Esophagus squamous epithelium (tissue), 5 donors: ENCODE results near the gene PROX2. TPM values are rescaled to one million over a fixed set of nuclear protein-coding genes. Genes with fewer than 3 reads are reported as not detected.

Experiments used
- DNase-seq: peaks from one replicate; lab custom pipeline; 2025; lab: John Stamatoyannopoulos, UW
- H3K27ac ChIP-seq, 4 donors: fragments of 200-600 bp; sonication (generic); one replicate each; pipeline ENCODE4 v1.5.1; 2016 to 2019; ENCODE audit warnings: mild to moderate bottlenecking in 1 of 4
- H3K27me3 ChIP-seq, 4 donors: fragments of 200-600 bp; sonication (generic); 1 replicate in 3 of 4; 2 replicates in 1 of 4; pipeline versions ENCODE4 v1.5.1 to v1.6.0; 2017 to 2021; ENCODE audit warnings: antibody characterized with exemption in 1 of 4
- H3K36me3 ChIP-seq, 3 donors: fragments of 200-600 bp; sonication (generic); one replicate each; pipeline ENCODE4 v1.5.1; 2016 to 2019
- H3K4me1 ChIP-seq, 3 donors: fragments of 200-600 bp; sonication (generic); one replicate each; pipeline ENCODE4 v1.5.1; 2017 to 2019
- H3K4me3 ChIP-seq, 4 donors: fragments of 200-600 bp; sonication (generic); 1 replicate in 3 of 4; 2 replicates in 1 of 4; pipeline ENCODE4 v1.5.1; 2016 to 2019; ENCODE audit warnings: mild to moderate bottlenecking in 2 of 4, moderate library complexity in 1 of 4
- H3K9me3 ChIP-seq, 3 donors: fragments of 200-600 bp; sonication (generic); one replicate each; pipeline ENCODE4 v1.5.1; 2016 to 2019
- CTCF ChIP-seq, 6 experiments: fragments of 450-650 bp in 4 of 6; fragments of 200-600 bp in 2 of 6; sonication (generic) in 2 of 6; IDR thresholded peaks; one replicate each; pipeline ENCODE4 v1.5.1; 2016 to 2019; ENCODE audit warnings: antibody characterized with exemption in 6 of 6, mild to moderate bottlenecking in 4 of 6, moderate library complexity in 4 of 6
- POLR2A ChIP-seq, 4 donors: fragments of 450-650 bp; IDR thresholded peaks; one replicate each; pipeline ENCODE4 v1.6.1; 2017; ENCODE audit warnings: antibody characterized with exemption in 4 of 4, mild to moderate bottlenecking in 4 of 4, moderate library complexity in 3 of 4
- WGBS, 2 donors: methylation state at CpG; one replicate each; pipeline ENCODE4 v1.1.5; 2018; 5-methylcytosine and 5-hydroxymethylcytosine counted together
- intact Hi-C: fragments of 100-400 bp; cut with DNase I; formaldehyde crosslinking; loops from one replicate; pipeline ENCODE4 v1.15.0; 2022
- total RNA-seq, 4 donors: library from RNA; depleted of rRNA; stranded (reverse); fragments of >200 nt; gene quantifications; one replicate each; pipeline ENCODE4 v1.1.0, GENCODE V29; 2016
- donor health status: DM: yes; HTN: yes; CAD: no.

The PROX2 gene
- total RNA-seq, 4 donors from 2014 or later: not detected

- intact Hi-C loops: loop anchor here (2.0 kb wide), 1 partner anchor 37 kb away; no protein-coding TSS in a partner anchor
- Histone ChIP-seq H3K4me1 (peaks cover 0 to 9% (median 0%) of the 10 kb centered on the region in 3 donors), H3K27ac (no peak overlapping the region), H3K27me3 (no peaks in the 10 kb centered on the region), H3K4me3 (no peak overlapping the region), H3K9me3 (no peaks in the 10 kb centered on the region), H3K36me3 (no peaks in the 10 kb centered on the region)
- 65 to 78% methylated on average over 9 of the region's 9 CpGs for WGBS, 2 donors
- no peak for TF ChIP-seq POLR2A (IDR thresholded peaks at IDR 0.05)
- no peak for TF ChIP-seq CTCF (IDR thresholded peaks at IDR 0.05)
- no peak for DNase-seq
Observed at GRCh38 chr14:74864198-74864597, 11.7 kb downstream of the PROX2 start.

GRCh38 chr14:74863274-74863673, 12.7 kb downstream of the PROX2 start:
- intact Hi-C loops: no loop called here
- WGBS, 2 donors: 69 to 92% methylated on average over 2 to 6 of the region's 9 CpGs

GRCh38 chr14:74861734-74862090, 14.2 kb downstream of the PROX2 start:
- Histone ChIP-seq H3K4me1 (peaks cover 0 to 9% (median 0%) of the 10 kb centered on the region in 3 donors), H3K27ac (no peak overlapping the region), H3K9me3 (no peaks in the 10 kb centered on the region), H3K27me3 (no peaks in the 10 kb centered on the region), H3K36me3 (no peaks in the 10 kb centered on the region), H3K4me3 (no peak overlapping the region)
- TF ChIP-seq POLR2A (IDR thresholded peaks at IDR 0.05) (no peak), CTCF (IDR thresholded peaks at IDR 0.05) (no peak)
- WGBS, 2 donors: 48 to 61% methylated on average over 3 of the region's 3 CpGs
- intact Hi-C loops: no loop called here
- DNase-seq: no peak

More at GRCh38 chr14:74863274-74863673, 12.7 kb downstream of the PROX2 start:
- Histone ChIP-seq H3K36me3 (no peaks in the 10 kb centered on the region), H3K27me3 (no peaks in the 10 kb centered on the region), H3K4me3 (no peak overlapping the region), H3K27ac (no peak overlapping the region), H3K4me1 (peaks cover 0 to 9% (median 0%) of the 10 kb centered on the region in 3 donors), H3K9me3 (no peaks in the 10 kb centered on the region)
- TF ChIP-seq CTCF (IDR thresholded peaks at IDR 0.05) (no peak), POLR2A (IDR thresholded peaks at IDR 0.05) (no peak)
- no peak for DNase-seq

GRCh38 chr14:74860899-74861733, 14.8 kb downstream of the PROX2 start:
- TF ChIP-seq POLR2A (IDR thresholded peaks at IDR 0.05) (no peak), CTCF (IDR thresholded peaks at IDR 0.05) (peak; percentile 81 to 88 (median 86))
- intact Hi-C loops: no loop called here
- Histone ChIP-seq H3K27ac (no peak overlapping the region), H3K4me1 (peaks cover 0 to 9% (median 0%) of the 10 kb centered on the region in 3 donors), H3K36me3 (no peaks in the 10 kb centered on the region), H3K4me3 (no peak overlapping the region), H3K9me3 (no peaks in the 10 kb centered on the region), H3K27me3 (no peaks in the 10 kb centered on the region)
- 26 to 29% methylated on average over 6 of the region's 7 CpGs for WGBS, 2 donors
- peak; percentile 32 for DNase-seq

- WGBS, 2 donors: 43 to 48% methylated on average over 10 of the region's 10 CpGs
- Histone ChIP-seq H3K36me3 (no peaks in the 10 kb centered on the region), H3K9me3 (no peaks in the 10 kb centered on the region), H3K27ac (no peak overlapping the region), H3K4me3 (no peak overlapping the region), H3K27me3 (no peaks in the 10 kb centered on the region), H3K4me1 (peaks cover 0 to 16% (median 3%) of the 10 kb centered on the region in 3 donors)
- TF ChIP-seq CTCF (IDR thresholded peaks at IDR 0.05) (no peak), POLR2A (IDR thresholded peaks at IDR 0.05) (no peak)
- intact Hi-C loops: no loop called here
- no peak for DNase-seq
Observed at GRCh38 chr14:74859757-74860552, 16.0 kb downstream of the PROX2 start.
